Measurements from ENCODE around the gene DIP2A. TPM values are rescaled to one million over a fixed set of nuclear protein-coding genes. Genes with fewer than 3 reads are reported as not detected.

The DIP2A gene
- total and polyA plus RNA-seq, 2 of the 8 experiments (the other 6 are each of a cell fraction or from before 2014, with no cell fraction given) = 16.0 to 27.1 TPM

DNA sequence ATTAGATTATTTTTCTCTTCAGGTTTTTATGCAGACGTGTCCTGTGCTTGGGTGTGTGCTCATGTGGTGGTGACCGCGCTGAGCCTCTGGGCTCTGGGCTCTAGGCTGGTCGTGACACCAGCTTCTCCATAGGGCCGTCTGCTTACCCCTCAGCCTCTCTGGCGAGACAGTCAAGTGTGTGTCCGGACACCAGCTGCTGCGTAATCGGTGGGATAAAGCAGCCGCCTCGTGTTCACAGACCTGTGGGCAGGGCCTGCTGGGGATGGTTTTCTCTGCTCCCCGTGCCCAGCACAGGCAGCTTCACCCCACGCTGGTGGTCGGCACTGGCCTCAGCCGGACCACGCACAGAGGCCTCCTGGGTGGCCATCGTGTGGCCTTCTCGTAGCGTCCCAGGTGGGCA lies 33.6 kb upstream of the DIP2A start:
- FAIRE-seq (no peak), DNase-seq (ENCODE audit: low read depth in 1 of 2, low spot score in 2 of 2) (no peak)
- H2BK120ac ChIP-seq (replicated peaks; ENCODE audit: low read depth, low read length) = no peak overlapping the region
- H2BK20ac ChIP-seq (ENCODE audit: low read length) = no peak overlapping the region; the same call in 1 of the 2 replicates
- H3K36me3 ChIP-seq (ENCODE audit: control insufficient read depth in 2 of 4, insufficient read depth in 4 of 4, low read length in 3 of 4) = peaks cover 5 to 24% (median 10%) of the 10 kb centered on the region in 4 experiments; a peak in 7 of 8 replicates
- no peaks in the 10 kb centered on the region for H3K9me3 ChIP-seq (ENCODE audit: insufficient read depth in 2 of 2, low read depth in 1 of 2, low read length in 1 of 2)
- H3K79me1 ChIP-seq (ENCODE audit: low read depth, low read length) = no peaks in the 10 kb centered on the region
- H4K8ac ChIP-seq (ENCODE audit: extremely low read depth, insufficient read depth, low read length) = peak overlapping the region; percentile 60
- no peaks in the 10 kb centered on the region for H4K20me1 ChIP-seq (replicated peaks in 1 of 2; ENCODE audit: control insufficient read depth in 1 of 2, insufficient read depth in 2 of 2, low read length in 2 of 2)
- H2BK12ac ChIP-seq (ENCODE audit: low read depth, low read length) = peak overlapping the region; percentile 63; the same call in 1 of the 2 replicates
- H2AK5ac ChIP-seq (ENCODE audit: low read depth, low read length) = 0 out of 2 replicates have a peak overlapping the region, but pooled peaks have one; percentile 10
- ChIA-PET POLR2A (ENCODE audit: partially characterized antibody) (interaction anchor here (1.5 to 1.6 kb wide), 2 partner anchors 12 to 14 kb away, joined by 3 to 4 read pairs; no protein-coding TSS in a partner anchor), CTCF (ENCODE audit: partially characterized antibody) (interaction anchor here (1.9 to 2.3 kb wide), 2 partner anchors 10 to 13 kb away, joined by 4 to 6 read pairs; no protein-coding TSS in a partner anchor)
- no peak overlapping the region for H3K56ac ChIP-seq (replicated peaks; ENCODE audit: insufficient read length, low read depth, low read length)
- H3K4me1 ChIP-seq (replicated peaks in 1 of 4; ENCODE audit: control insufficient read depth in 3 of 4, insufficient read depth in 4 of 4, low read length in 3 of 4) = peaks cover 0 to 16% (median 6%) of the 10 kb centered on the region in 4 experiments; a peak in 5 of 7 replicates
- H3K27me3 ChIP-seq (replicated peaks in 1 of 4; ENCODE audit: control insufficient read depth in 3 of 4, extremely low read depth in 1 of 4, insufficient read depth in 3 of 4, low read length in 3 of 4) = no peaks in the 10 kb centered on the region
- H3K27ac ChIP-seq (ENCODE audit: low read depth, low read length) = no peak overlapping the region
- H3K4ac ChIP-seq (replicated peaks; ENCODE audit: insufficient read length, low read depth, low read length) = no peak overlapping the region
- H4K5ac ChIP-seq (ENCODE audit: insufficient read length, low read depth, low read length) = no peak overlapping the region
- no peak overlapping the region for H3K23ac ChIP-seq (ENCODE audit: insufficient read length)
- WGBS, 2 experiments (ENCODE audit: extremely low coverage in 1 of 2, insufficient coverage in 1 of 2, insufficient read length in 1 of 2, insufficient replicate concordance in 2 of 2, low coverage in 1 of 2, low lambda C conversion rate in 2 of 2, missing lambda C conversion rate in 1 of 2) = 93% methylated on average over 19 of the region's 19 CpGs; no CpG with 5 or more reads in 1 of the 2 experiments
- no peak overlapping the region for H3K14ac ChIP-seq (ENCODE audit: insufficient read length)
- peak overlapping the region; percentile 56 for H4K91ac ChIP-seq (replicated peaks; ENCODE audit: insufficient read length, low read length)
- H2BK5ac ChIP-seq (ENCODE audit: low read depth, low read length) = 0 out of 2 replicates have a peak overlapping the region, but pooled peaks have one; percentile 40
- no peak overlapping the region for H3K4me2 ChIP-seq (ENCODE audit: insufficient read depth in 1 of 2, low read depth in 2 of 2, low read length in 2 of 2)
- H3K79me2 ChIP-seq (ENCODE audit: control insufficient read depth in 1 of 2, insufficient read depth in 2 of 2, low read length in 2 of 2) = no peaks in the 10 kb centered on the region
- H2AFZ ChIP-seq (ENCODE audit: low read length) = no peak overlapping the region
- H3K9ac ChIP-seq (replicated peaks in 1 of 4; ENCODE audit: extremely low read depth in 1 of 4, low read depth in 3 of 4, low read length in 3 of 4) = peak overlapping the region in 1 of 4 experiments; percentile 15; a peak in 2 of 7 replicates
- no peak overlapping the region for H3K4me3 ChIP-seq (ENCODE audit: extremely low read depth in 1 of 4, insufficient read depth in 2 of 4, low read depth in 3 of 4, low read length in 4 of 4)
- 0 out of 2 replicates have a peak, but pooled peaks cover 2% of the 10 kb centered on the region for H3K23me2 ChIP-seq (ENCODE audit: low read depth, low read length)
- H2BK15ac ChIP-seq (ENCODE audit: low read length) = no peak overlapping the region
- no peak overlapping the region for H3K18ac ChIP-seq (ENCODE audit: extremely low read depth, low read length)
- no peak for TF ChIP-seq SIN3A (conservative IDR thresholded peaks at IDR 0.05 in 1 of 2, IDR thresholded peaks at IDR 0.05 in 1 of 2; ENCODE audit: low read depth in 1 of 2, low read length in 2 of 2)
- no peak for TF ChIP-seq POU5F1 (IDR thresholded peaks at IDR 0.05; ENCODE audit: low read depth, low read length)
- no peak for TF ChIP-seq TCF12 (IDR thresholded peaks at IDR 0.05; ENCODE audit: low read depth, low read length)
- TF ChIP-seq GABPA (IDR thresholded peaks at IDR 0.05; ENCODE audit: borderline replicate concordance, insufficient read depth, low read length) = no peak
- TF ChIP-seq FOSL1 (IDR thresholded peaks at IDR 0.05; ENCODE audit: insufficient read depth, low read depth, low read length) = no peak
- TF ChIP-seq JUND (IDR thresholded peaks at IDR 0.05; ENCODE audit: low read length) = no peak
- no peak for TF ChIP-seq YY1 (IDR thresholded peaks at IDR 0.05; ENCODE audit: low read depth, low read length)
- no peak for TF ChIP-seq TBP (IDR thresholded peaks at IDR 0.05; ENCODE audit: low read depth, low read length)
- TF ChIP-seq KDM1A (IDR thresholded peaks at IDR 0.05; ENCODE audit: borderline replicate concordance, low read length) = no peak
- TF ChIP-seq SP2 (IDR thresholded peaks at IDR 0.05; ENCODE audit: low read length) = no peak
- no peak for TF ChIP-seq NRF1 (IDR thresholded peaks at IDR 0.05; ENCODE audit: low read depth, low read length)
- no peak for TF ChIP-seq MAX (IDR thresholded peaks at IDR 0.05)
- no peak for TF ChIP-seq CREB1 (IDR thresholded peaks at IDR 0.05)
- TF ChIP-seq TAF7 (optimal IDR thresholded peaks at IDR 0.05; ENCODE audit: borderline replicate concordance, low read depth, low read length) = no peak
